Measurements from ENCODE around the gene SAMD9.
"Not testable (repeated sequence)": the region's sequence is repeated elsewhere in the genome, so short reads cannot be mapped to it uniquely, and the experiment has no call there.

Gene SAMD9

GRCh38 chr7:93140582-93141191, 22.9 kb upstream of the SAMD9 start:
- Mint-ChIP-seq H3K27ac (no peak overlapping the region), H3K27me3 (no peaks in the 10 kb centered on the region), H3K4me1 (ENCODE audit: low read depth) (peaks cover 5% of the 10 kb centered on the region), H3K9me3 (peaks cover 8% of the 10 kb centered on the region), H3K36me3 (ENCODE audit: low read depth) (peaks cover 33% of the 10 kb centered on the region), H3K4me3 (no peak overlapping the region)

GRCh38 chr7:93138576-93138975, 20.8 kb upstream of the SAMD9 start:
- Mint-ChIP-seq H3K27me3 (no peaks in the 10 kb centered on the region), H3K27ac (no peak overlapping the region), H3K36me3 (ENCODE audit: low read depth) (peaks cover 52% of the 10 kb centered on the region), H3K4me1 (ENCODE audit: low read depth) (no peaks in the 10 kb centered on the region), H3K9me3 (peaks cover 21% of the 10 kb centered on the region), H3K4me3 (no peak overlapping the region)

- Mint-ChIP-seq H3K36me3 (ENCODE audit: low read depth) (peaks cover 54% of the 10 kb centered on the region), H3K27ac (no peak overlapping the region), H3K27me3 (no peaks in the 10 kb centered on the region), H3K4me1 (ENCODE audit: low read depth) (no peaks in the 10 kb centered on the region), H3K9me3 (peaks cover 62% of the 10 kb centered on the region), H3K4me3 (no peak overlapping the region)
Observed at GRCh38 chr7:93133005-93133404, 15.2 kb upstream of the SAMD9 start.

- Mint-ChIP-seq H3K36me3 (ENCODE audit: low read depth) (peaks cover 49% of the 10 kb centered on the region), H3K27me3 (no peaks in the 10 kb centered on the region), H3K4me3 (no peak overlapping the region), H3K27ac (no peak overlapping the region), H3K4me1 (ENCODE audit: low read depth) (no peaks in the 10 kb centered on the region), H3K9me3 (peaks cover 62% of the 10 kb centered on the region)
Observed at GRCh38 chr7:93132216-93132615, 14.4 kb upstream of the SAMD9 start.

- peaks cover 54% of the 10 kb centered on the region for H3K9me3 Mint-ChIP-seq
- not testable (repeated sequence) for H3K4me3 Mint-ChIP-seq; H3K4me1 Mint-ChIP-seq (ENCODE audit: low read depth); H3K27me3 Mint-ChIP-seq; H3K27ac Mint-ChIP-seq
- H3K36me3 Mint-ChIP-seq (ENCODE audit: low read depth) = peaks cover 17% of the 10 kb centered on the region
Observed at GRCh38 chr7:93126954-93127353, 9.2 kb upstream of the SAMD9 start.

- Mint-ChIP-seq H3K9me3 (peaks cover 39% of the 10 kb centered on the region), H3K36me3 (ENCODE audit: low read depth) (peaks cover 12% of the 10 kb centered on the region)
- not testable (repeated sequence) for H3K27ac Mint-ChIP-seq; H3K4me1 Mint-ChIP-seq (ENCODE audit: low read depth); H3K4me3 Mint-ChIP-seq; H3K27me3 Mint-ChIP-seq
Observed at GRCh38 chr7:93123532-93123931, 5.8 kb upstream of the SAMD9 start.

GRCh38 chr7:93120592-93121549, 3.1 kb upstream of the SAMD9 start:
- peaks cover 23% of the 10 kb centered on the region for H3K9me3 Mint-ChIP-seq
- no peak overlapping the region for H3K27ac Mint-ChIP-seq
- H3K4me3 Mint-ChIP-seq = no peak overlapping the region
- peaks cover 12% of the 10 kb centered on the region for H3K36me3 Mint-ChIP-seq (ENCODE audit: low read depth)
- no peaks in the 10 kb centered on the region for H3K27me3 Mint-ChIP-seq
- H3K4me1 Mint-ChIP-seq (ENCODE audit: low read depth) = peaks cover 24% of the 10 kb centered on the region

- no peaks in the 10 kb centered on the region for H3K27me3 Mint-ChIP-seq
- peaks cover 21% of the 10 kb centered on the region for H3K9me3 Mint-ChIP-seq
- H3K4me3 Mint-ChIP-seq = no peak overlapping the region
- H3K4me1 Mint-ChIP-seq (ENCODE audit: low read depth) = peaks cover 39% of the 10 kb centered on the region
- no peak overlapping the region for H3K27ac Mint-ChIP-seq
- H3K36me3 Mint-ChIP-seq (ENCODE audit: low read depth) = peaks cover 23% of the 10 kb centered on the region
Observed at GRCh38 chr7:93119191-93119905, 1.6 kb upstream of the SAMD9 start.

- H3K4me1 Mint-ChIP-seq (ENCODE audit: low read depth) = peaks cover 55% of the 10 kb centered on the region
- H3K36me3 Mint-ChIP-seq (ENCODE audit: low read depth) = peaks cover 35% of the 10 kb centered on the region
- H3K9me3 Mint-ChIP-seq = peaks cover 14% of the 10 kb centered on the region
- peak overlapping the region; percentile 78 for H3K27ac Mint-ChIP-seq
- peak overlapping the region; percentile 80 for H3K4me3 Mint-ChIP-seq
- H3K27me3 Mint-ChIP-seq = no peaks in the 10 kb centered on the region
Observed at GRCh38 chr7:93117327-93117726, 452 bp downstream of the SAMD9 start.

GRCh38 chr7:93115796-93116195, 2.0 kb downstream of the SAMD9 start:
- Mint-ChIP-seq H3K36me3 (ENCODE audit: low read depth) (peaks cover 50% of the 10 kb centered on the region), H3K27ac (peak overlapping the region; percentile 74), H3K9me3 (peaks cover 13% of the 10 kb centered on the region), H3K4me1 (ENCODE audit: low read depth) (peaks cover 61% of the 10 kb centered on the region), H3K27me3 (no peaks in the 10 kb centered on the region), H3K4me3 (peak overlapping the region; percentile 80)

- H3K9me3 Mint-ChIP-seq = peaks cover 49% of the 10 kb centered on the region
- H3K4me1 Mint-ChIP-seq (ENCODE audit: low read depth) = peaks cover 10% of the 10 kb centered on the region
- H3K27ac Mint-ChIP-seq = no peak overlapping the region
- H3K4me3 Mint-ChIP-seq = no peak overlapping the region
- no peaks in the 10 kb centered on the region for H3K27me3 Mint-ChIP-seq
- H3K36me3 Mint-ChIP-seq (ENCODE audit: low read depth) = peaks cover 99% of the 10 kb centered on the region
Observed at GRCh38 chr7:93108003-93108402, 9.8 kb downstream of the SAMD9 start.

GRCh38 chr7:93097388-93097787, 20.4 kb downstream of the SAMD9 start:
- Mint-ChIP-seq H3K4me3 (no peak overlapping the region), H3K4me1 (ENCODE audit: low read depth) (no peaks in the 10 kb centered on the region), H3K27ac (no peak overlapping the region), H3K27me3 (no peaks in the 10 kb centered on the region), H3K36me3 (ENCODE audit: low read depth) (peaks cover 6% of the 10 kb centered on the region), H3K9me3 (peaks cover 33% of the 10 kb centered on the region)

- no peak overlapping the region for H3K4me3 Mint-ChIP-seq
- H3K9me3 Mint-ChIP-seq = peaks cover 23% of the 10 kb centered on the region
- peaks cover 4% of the 10 kb centered on the region for H3K36me3 Mint-ChIP-seq (ENCODE audit: low read depth)
- no peak overlapping the region for H3K27ac Mint-ChIP-seq
- peaks cover 26% of the 10 kb centered on the region for H3K27me3 Mint-ChIP-seq
- H3K4me1 Mint-ChIP-seq (ENCODE audit: low read depth) = no peaks in the 10 kb centered on the region
Observed at GRCh38 chr7:93092757-93093370, 24.9 kb downstream of the SAMD9 start.

GRCh38 chr7:93073357-93073756, 44.4 kb downstream of the SAMD9 start:
- H3K4me1 Mint-ChIP-seq (ENCODE audit: low read depth); H3K27ac Mint-ChIP-seq; H3K36me3 Mint-ChIP-seq (ENCODE audit: low read depth); H3K4me3 Mint-ChIP-seq: not testable (repeated sequence)
- peaks cover 12% of the 10 kb centered on the region for H3K9me3 Mint-ChIP-seq
- peaks cover 20% of the 10 kb centered on the region for H3K27me3 Mint-ChIP-seq

- H3K4me3 Mint-ChIP-seq = no peak overlapping the region
- H3K27ac Mint-ChIP-seq = no peak overlapping the region
- H3K36me3 Mint-ChIP-seq (ENCODE audit: low read depth) = no peaks in the 10 kb centered on the region
- H3K27me3 Mint-ChIP-seq = peaks cover 32% of the 10 kb centered on the region
- no peaks in the 10 kb centered on the region for H3K4me1 Mint-ChIP-seq (ENCODE audit: low read depth)
- no peaks in the 10 kb centered on the region for H3K9me3 Mint-ChIP-seq
Observed at GRCh38 chr7:93062599-93062998, 55.2 kb downstream of the SAMD9 start.

Data from stimulated activated naive CD8-positive, alpha-beta T cell treated with anti-CD3 and anti-CD28 coated beads, Interleukin-15, Interleukin-2, amounts not matched to agents 100 ng/mL and 50 ng/mL, for 24 hours (primary cell).